Urothelium cell line (cell line): Measurements from ENCODE around the gene SLC19A2.
"Not testable (repeated sequence)": the region's sequence is repeated elsewhere in the genome, so short reads cannot be mapped to it uniquely, and the experiment has no call there.

Source experiments
- DNase-seq: peaks from one replicate; pipeline ENCODE4 v3.0.0; 2011; ENCODE audit warnings: low spot score, mixed read lengths
- FAIRE-seq: peaks from 2 replicates; lab custom pipeline; 2011; peaks lifted over from hg19 to GRCh38; lab: Jason Lieb, UNC

Gene SLC19A2

GRCh38 chr1:169509354-169509753 lies 23.6 kb upstream of the SLC19A2 start:
- DNase-seq (no peak), FAIRE-seq (no peak)

- FAIRE-seq (no peak), DNase-seq (no peak)
Measured at GRCh38 chr1:169508432-169509338, 22.9 kb upstream of the SLC19A2 start.

- no peak for DNase-seq
- no peak for FAIRE-seq
Measured at GRCh38 chr1:169507413-169507812, 21.7 kb upstream of the SLC19A2 start.

GRCh38 chr1:169503601-169504000 lies 17.9 kb upstream of the SLC19A2 start:
- not testable (repeated sequence) for FAIRE-seq, DNase-seq

- FAIRE-seq (no peak), DNase-seq (no peak)
Measured at GRCh38 chr1:169499807-169500206, 14.1 kb upstream of the SLC19A2 start.

- FAIRE-seq, result no peak
Measured at GRCh38 chr1:169497317-169497716, 11.6 kb upstream of the SLC19A2 start.

GRCh38 chr1:169495916-169496315 lies 10.2 kb upstream of the SLC19A2 start:
- no peak for DNase-seq
- no peak for FAIRE-seq

More at GRCh38 chr1:169497317-169497716, 11.6 kb upstream of the SLC19A2 start:
- DNase-seq, result no peak

GRCh38 chr1:169495046-169495775 lies 9.5 kb upstream of the SLC19A2 start:
- no peak for DNase-seq
- no peak for FAIRE-seq

GRCh38 chr1:169494343-169494742 lies 8.6 kb upstream of the SLC19A2 start:
- FAIRE-seq (no peak), DNase-seq (no peak)

- no peak for FAIRE-seq
Measured at GRCh38 chr1:169493251-169493650, 7.5 kb upstream of the SLC19A2 start.

GRCh38 chr1:169491845-169492281 lies 6.1 kb upstream of the SLC19A2 start:
- FAIRE-seq (no peak), DNase-seq (no peak)

More at GRCh38 chr1:169493251-169493650, 7.5 kb upstream of the SLC19A2 start:
- DNase-seq, result no peak

- DNase-seq, result no peak
- FAIRE-seq, result no peak
Measured at GRCh38 chr1:169488157-169488556, 2.4 kb upstream of the SLC19A2 start.

GRCh38 chr1:169487561-169487960 lies 1.8 kb upstream of the SLC19A2 start:
- DNase-seq (no peak), FAIRE-seq (no peak)

- FAIRE-seq (no peak), DNase-seq (no peak)
Measured at GRCh38 chr1:169487133-169487532, 1.4 kb upstream of the SLC19A2 start.

GRCh38 chr1:169486281-169487051 lies 722 bp upstream of the SLC19A2 start:
- no peak for FAIRE-seq

GRCh38 chr1:169484683-169485430 lies 887 bp downstream of the SLC19A2 start:
- FAIRE-seq (no peak), DNase-seq (peak; percentile 39)

More at GRCh38 chr1:169486281-169487051, 722 bp upstream of the SLC19A2 start:
- no peak for DNase-seq

- FAIRE-seq (no peak), DNase-seq (no peak)
Measured at GRCh38 chr1:169484101-169484500, 1.6 kb downstream of the SLC19A2 start.

- DNase-seq, result no peak
- no peak for FAIRE-seq
Measured at GRCh38 chr1:169483500-169483966, 2.2 kb downstream of the SLC19A2 start.

- DNase-seq (no peak), FAIRE-seq (no peak)
Measured at GRCh38 chr1:169479363-169480066, 6.2 kb downstream of the SLC19A2 start.
